Left ventricle myocardium inferior (tissue), 1 donor: ENCODE measurements around the gene ASCC3. TPM values are rescaled to one million over a fixed set of nuclear protein-coding genes. Genes with fewer than 3 reads are reported as not detected.
"Not testable (repeated sequence)": the region's sequence is repeated elsewhere in the genome, so short reads cannot be mapped to it uniquely, and the experiment has no call there.

Source experiments
- DNase-seq: peaks from one replicate; pipeline ENCODE4 v3.0.0-alpha.2; 2020
- H3K27ac ChIP-seq: fragments of 200-600 bp; replicated peaks from 2 replicates; pipeline ENCODE4 v1.8.0; 2021
- H3K27me3 ChIP-seq: fragments of 200-600 bp; 2 replicates; pipeline ENCODE4 v1.8.0; 2021; ENCODE audit warnings: low read depth
- H3K36me3 ChIP-seq: fragments of 200-600 bp; 2 replicates; pipeline ENCODE4 v1.8.0; 2021
- H3K4me1 ChIP-seq: fragments of 200-600 bp; 2 replicates; pipeline ENCODE4 v1.8.0; 2021
- H3K4me3 ChIP-seq: fragments of 200-600 bp; 2 replicates; pipeline ENCODE4 v1.8.0; 2021; ENCODE audit warnings: mild to moderate bottlenecking, moderate library complexity
- H3K9me3 ChIP-seq: fragments of 200-600 bp; replicated peaks from 2 replicates; pipeline ENCODE4 v1.8.0; 2021
- intact Hi-C: fragments of 100-400 bp; cut with micrococcal nuclease; formaldehyde crosslinking; loops from one replicate; pipeline ENCODE4 v1.11.0; 2022
- total RNA-seq: library from RNA; stranded (reverse); fragmentation: NEBNext Ultra II Directional; extraction: Animal tissue kit (Norgen Biotek cat#: 25700); gene quantifications from one replicate; pipeline ENCODE4 v1.2.1, GENCODE V29; 2021
- TF ChIP-seq, protein P1 (sequence below): fragments of 200-600 bp; IDR thresholded peaks from 2 replicates; pipeline ENCODE4 v1.8.0; 2021; ENCODE audit warnings: antibody characterized with exemption, mild to moderate bottlenecking, borderline replicate concordance
- donor health status: DM: no; HTN: yes; CAD: no; lungs with severe emphysema.

Gene ASCC3
- total RNA-seq, 1 donor from 2014 or later: 16.7 TPM

- TF ChIP-seq, protein P1, sequence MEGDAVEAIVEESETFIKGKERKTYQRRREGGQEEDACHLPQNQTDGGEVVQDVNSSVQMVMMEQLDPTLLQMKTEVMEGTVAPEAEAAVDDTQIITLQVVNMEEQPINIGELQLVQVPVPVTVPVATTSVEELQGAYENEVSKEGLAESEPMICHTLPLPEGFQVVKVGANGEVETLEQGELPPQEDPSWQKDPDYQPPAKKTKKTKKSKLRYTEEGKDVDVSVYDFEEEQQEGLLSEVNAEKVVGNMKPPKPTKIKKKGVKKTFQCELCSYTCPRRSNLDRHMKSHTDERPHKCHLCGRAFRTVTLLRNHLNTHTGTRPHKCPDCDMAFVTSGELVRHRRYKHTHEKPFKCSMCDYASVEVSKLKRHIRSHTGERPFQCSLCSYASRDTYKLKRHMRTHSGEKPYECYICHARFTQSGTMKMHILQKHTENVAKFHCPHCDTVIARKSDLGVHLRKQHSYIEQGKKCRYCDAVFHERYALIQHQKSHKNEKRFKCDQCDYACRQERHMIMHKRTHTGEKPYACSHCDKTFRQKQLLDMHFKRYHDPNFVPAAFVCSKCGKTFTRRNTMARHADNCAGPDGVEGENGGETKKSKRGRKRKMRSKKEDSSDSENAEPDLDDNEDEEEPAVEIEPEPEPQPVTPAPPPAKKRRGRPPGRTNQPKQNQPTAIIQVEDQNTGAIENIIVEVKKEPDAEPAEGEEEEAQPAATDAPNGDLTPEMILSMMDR: no peak
- Histone ChIP-seq H3K27ac (no peak overlapping the region), H3K27me3 (no peaks in the 10 kb centered on the region), H3K4me3 (no peak overlapping the region), H3K4me1 (no peaks in the 10 kb centered on the region), H3K9me3 (no peaks in the 10 kb centered on the region), H3K36me3 (no peaks in the 10 kb centered on the region)
- intact Hi-C loops: no loop called here
- no peak for DNase-seq
Measured at GRCh38 chr6:100662264-100662663, 218.9 kb downstream of the ASCC3 start.

DNA sequence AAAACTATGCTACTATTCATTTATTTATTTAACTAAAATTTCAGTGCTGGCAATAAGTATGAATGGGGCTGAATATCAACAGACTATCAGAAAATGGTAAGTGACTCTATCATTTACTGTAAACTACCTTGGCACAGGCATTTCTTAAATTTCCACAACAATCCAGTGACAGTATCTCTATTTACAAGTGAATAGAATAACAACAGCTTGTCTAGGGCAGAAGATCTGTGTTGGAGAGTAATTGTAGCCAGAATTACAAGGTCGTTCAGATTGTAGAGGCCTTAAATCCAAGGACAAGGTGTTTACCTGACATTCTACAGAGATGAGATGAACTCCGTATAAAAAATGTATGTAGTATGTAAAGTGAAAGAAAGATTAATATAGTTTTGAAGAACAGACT lies 222.6 kb downstream of the ASCC3 start:
- Histone ChIP-seq H3K9me3 (no peaks in the 10 kb centered on the region), H3K27me3 (no peaks in the 10 kb centered on the region), H3K4me3 (no peak overlapping the region), H3K36me3 (peaks cover 6% of the 10 kb centered on the region), H3K27ac (no peak overlapping the region), H3K4me1 (no peaks in the 10 kb centered on the region)
- TF ChIP-seq, protein P1: no peak
- no peak for DNase-seq
- intact Hi-C loops: loop anchor here (5.0 kb wide), 1 partner anchor 556 kb away; no protein-coding TSS in a partner anchor

DNA sequence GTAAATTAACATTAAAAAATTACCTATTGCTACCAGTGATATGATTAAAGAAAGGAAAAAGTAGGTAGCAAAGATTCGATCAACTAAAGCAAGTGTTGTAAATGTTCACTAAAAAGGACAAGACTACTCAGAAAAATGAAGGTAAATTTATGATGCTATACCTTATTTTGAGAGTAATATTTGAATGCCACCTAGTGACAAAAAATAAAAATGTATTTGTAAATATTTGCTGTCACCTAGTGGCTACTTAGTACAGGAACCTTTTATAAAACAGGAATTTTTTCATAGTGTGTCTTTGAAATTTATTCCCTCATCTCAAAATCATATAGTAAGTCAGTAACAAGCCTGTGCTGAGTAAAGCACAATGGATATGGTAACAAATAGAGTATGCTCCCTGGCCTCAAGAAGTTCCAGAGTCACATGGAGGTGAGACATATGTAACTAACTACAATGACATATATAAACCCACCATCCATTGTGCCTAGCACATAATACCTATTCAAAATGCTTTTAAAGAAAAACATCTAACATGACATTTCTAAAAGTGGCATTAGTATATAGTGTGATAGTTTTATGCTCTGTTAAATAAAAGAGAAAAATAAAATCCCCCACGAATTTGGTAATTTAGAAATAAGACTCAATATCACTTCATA lies 223.3 kb downstream of the ASCC3 start:
- TF ChIP-seq, protein P1: peak; percentile 45
- no peak overlapping the region for H3K27ac ChIP-seq
- no peaks in the 10 kb centered on the region for H3K27me3 ChIP-seq
- intact Hi-C loops: loop anchor here (5.0 kb wide), 1 partner anchor 556 kb away; no protein-coding TSS in a partner anchor
- H3K4me1 ChIP-seq: no peaks in the 10 kb centered on the region
- peaks cover 6% of the 10 kb centered on the region for H3K36me3 ChIP-seq
- H3K4me3 ChIP-seq: no peak overlapping the region
- no peaks in the 10 kb centered on the region for H3K9me3 ChIP-seq
- no peak for DNase-seq

- intact Hi-C loops, H3K27me3 ChIP-seq, H3K4me1 ChIP-seq, DNase-seq, H3K27ac ChIP-seq, H3K9me3 ChIP-seq, H3K4me3 ChIP-seq: not testable (repeated sequence)
- H3K36me3 ChIP-seq: peaks cover 82% of the 10 kb centered on the region
Measured at GRCh38 chr6:100641147-100641546, 240.0 kb downstream of the ASCC3 start.

GRCh38 chr6:100633096-100633777 lies 247.9 kb downstream of the ASCC3 start:
- Histone ChIP-seq H3K27me3 (no peaks in the 10 kb centered on the region), H3K4me1 (no peaks in the 10 kb centered on the region), H3K4me3 (no peak overlapping the region), H3K27ac (no peak overlapping the region), H3K9me3 (no peaks in the 10 kb centered on the region), H3K36me3 (peaks cover 26% of the 10 kb centered on the region)
- intact Hi-C loops: no loop called here
- TF ChIP-seq, protein P1: no peak
- DNase-seq: no peak

- Histone ChIP-seq H3K27ac (no peak overlapping the region), H3K36me3 (peaks cover 21% of the 10 kb centered on the region), H3K9me3 (no peaks in the 10 kb centered on the region), H3K27me3 (no peaks in the 10 kb centered on the region), H3K4me1 (no peaks in the 10 kb centered on the region), H3K4me3 (no peak overlapping the region)
- no peak for DNase-seq
- intact Hi-C loops: no loop called here
- TF ChIP-seq, protein P1: no peak
Measured at GRCh38 chr6:100630536-100630935, 250.6 kb downstream of the ASCC3 start.
